ENCODE results near the gene CCDC159. TPM values are rescaled to one million over a fixed set of nuclear protein-coding genes. Genes with fewer than 3 reads are reported as not detected.
"Not testable (repeated sequence)": the region's sequence is repeated elsewhere in the genome, so short reads cannot be mapped to it uniquely, and the experiment has no call there.

Gene CCDC159
- total and polyA plus RNA-seq, 9 donors: 21.0 to 41.9 (median 30.7) TPM

GRCh38 chr19:11325544-11325943, 20.8 kb upstream of the CCDC159 start:
- intact Hi-C loops (cut with DNase I): no loop called here
- TF ChIP-seq EP300 (IDR thresholded peaks at IDR 0.05): no peak
- TF ChIP-seq, protein P1, sequence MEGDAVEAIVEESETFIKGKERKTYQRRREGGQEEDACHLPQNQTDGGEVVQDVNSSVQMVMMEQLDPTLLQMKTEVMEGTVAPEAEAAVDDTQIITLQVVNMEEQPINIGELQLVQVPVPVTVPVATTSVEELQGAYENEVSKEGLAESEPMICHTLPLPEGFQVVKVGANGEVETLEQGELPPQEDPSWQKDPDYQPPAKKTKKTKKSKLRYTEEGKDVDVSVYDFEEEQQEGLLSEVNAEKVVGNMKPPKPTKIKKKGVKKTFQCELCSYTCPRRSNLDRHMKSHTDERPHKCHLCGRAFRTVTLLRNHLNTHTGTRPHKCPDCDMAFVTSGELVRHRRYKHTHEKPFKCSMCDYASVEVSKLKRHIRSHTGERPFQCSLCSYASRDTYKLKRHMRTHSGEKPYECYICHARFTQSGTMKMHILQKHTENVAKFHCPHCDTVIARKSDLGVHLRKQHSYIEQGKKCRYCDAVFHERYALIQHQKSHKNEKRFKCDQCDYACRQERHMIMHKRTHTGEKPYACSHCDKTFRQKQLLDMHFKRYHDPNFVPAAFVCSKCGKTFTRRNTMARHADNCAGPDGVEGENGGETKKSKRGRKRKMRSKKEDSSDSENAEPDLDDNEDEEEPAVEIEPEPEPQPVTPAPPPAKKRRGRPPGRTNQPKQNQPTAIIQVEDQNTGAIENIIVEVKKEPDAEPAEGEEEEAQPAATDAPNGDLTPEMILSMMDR (IDR thresholded peaks at IDR 0.05): no peak
- no peak for TF ChIP-seq POLR2A (IDR thresholded peaks at IDR 0.05)
- Histone ChIP-seq H3K9me3 (no peaks in the 10 kb centered on the region), H3K27ac (no peak overlapping the region), H3K27me3 (no peaks in the 10 kb centered on the region), H3K36me3 (no peaks in the 10 kb centered on the region), H3K4me1 (ENCODE audit: insufficient read depth) (peaks cover 10% of the 10 kb centered on the region), H3K4me3 (no peak overlapping the region)
- 95 to 98% (median 98%) methylated on average over 7 of the region's 7 CpGs for WGBS, 3 donors
- DNase-seq: no peak

GRCh38 chr19:11330127-11330526, 16.2 kb upstream of the CCDC159 start:
- intact Hi-C loops (cut with DNase I): no loop called here
- Histone ChIP-seq H3K36me3 (no peaks in the 10 kb centered on the region), H3K9me3 (no peaks in the 10 kb centered on the region), H3K27me3 (no peaks in the 10 kb centered on the region), H3K27ac (no peak overlapping the region), H3K4me3 (no peak overlapping the region), H3K4me1 (ENCODE audit: insufficient read depth) (no peaks in the 10 kb centered on the region)
- TF ChIP-seq EP300 (IDR thresholded peaks at IDR 0.05) (no peak), POLR2A (IDR thresholded peaks at IDR 0.05) (no peak)
- TF ChIP-seq, protein P1 (IDR thresholded peaks at IDR 0.05): no peak
- WGBS, 3 donors: 73 to 83% (median 78%) methylated on average over 4 of the region's 4 CpGs
- DNase-seq: no peak

- Histone ChIP-seq H3K4me1 (ENCODE audit: insufficient read depth) (no peaks in the 10 kb centered on the region), H3K36me3 (no peaks in the 10 kb centered on the region), H3K27me3 (no peaks in the 10 kb centered on the region), H3K9me3 (no peaks in the 10 kb centered on the region), H3K27ac (no peak overlapping the region), H3K4me3 (no peak overlapping the region)
- TF ChIP-seq, protein P1 (IDR thresholded peaks at IDR 0.05): no peak
- TF ChIP-seq POLR2A (IDR thresholded peaks at IDR 0.05) (no peak), EP300 (IDR thresholded peaks at IDR 0.05) (no peak)
- WGBS, 3 donors: 7 to 30% (median 8%) methylated on average over 4 of the region's 4 CpGs
- intact Hi-C loops (cut with DNase I): no loop called here
- no peak for DNase-seq
Observed at GRCh38 chr19:11331502-11331901, 14.8 kb upstream of the CCDC159 start.

DNA sequence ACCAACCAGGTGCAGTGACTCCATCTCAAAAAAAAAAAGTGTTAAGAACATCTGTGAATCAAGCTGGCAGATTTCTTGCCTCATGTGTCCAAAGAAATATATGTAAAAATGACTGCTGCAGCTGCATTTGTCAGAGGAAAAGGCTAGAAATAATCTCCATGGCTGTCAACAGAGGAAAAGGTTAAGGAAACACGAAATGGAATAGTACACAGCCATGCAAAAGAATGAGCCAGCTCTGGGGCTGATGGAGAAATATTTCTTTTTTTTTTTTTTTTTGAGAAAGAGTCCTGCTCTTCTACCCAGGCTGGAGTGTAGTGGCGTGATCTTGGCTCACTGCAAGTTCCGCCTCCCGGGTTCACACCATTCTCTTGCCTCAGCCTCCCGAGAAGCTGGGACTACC, 13.5 kb upstream of the CCDC159 start:
- Histone ChIP-seq H3K27ac (no peak overlapping the region), H3K4me1 (ENCODE audit: insufficient read depth) (no peaks in the 10 kb centered on the region), H3K9me3 (no peaks in the 10 kb centered on the region), H3K36me3 (no peaks in the 10 kb centered on the region), H3K27me3 (no peaks in the 10 kb centered on the region), H3K4me3 (no peak overlapping the region)
- DNase-seq: peak in 1 of 5 donors; percentile 3
- TF ChIP-seq, protein P1 (IDR thresholded peaks at IDR 0.05): no peak
- 92 to 95% (median 92%) methylated on average over 5 of the region's 5 CpGs for WGBS, 3 donors
- intact Hi-C loops (cut with DNase I): no loop called here

GRCh38 chr19:11333838-11334237, 12.5 kb upstream of the CCDC159 start:
- DNase-seq: peak in 1 of 5 donors; percentile 8
- H3K4me1 ChIP-seq (ENCODE audit: insufficient read depth); intact Hi-C loops (cut with DNase I); H3K4me3 ChIP-seq; H3K9me3 ChIP-seq; H3K27ac ChIP-seq; H3K36me3 ChIP-seq; H3K27me3 ChIP-seq: not testable (repeated sequence)
- 81 to 86% (median 81%) methylated on average over 9 of the region's 9 CpGs for WGBS, 3 donors
